ENCODE measurements around the gene GAB4.
"Not testable (repeated sequence)": the region's sequence is repeated elsewhere in the genome, so short reads cannot be mapped to it uniquely, and the experiment has no call there.

Gene GAB4

DNA sequence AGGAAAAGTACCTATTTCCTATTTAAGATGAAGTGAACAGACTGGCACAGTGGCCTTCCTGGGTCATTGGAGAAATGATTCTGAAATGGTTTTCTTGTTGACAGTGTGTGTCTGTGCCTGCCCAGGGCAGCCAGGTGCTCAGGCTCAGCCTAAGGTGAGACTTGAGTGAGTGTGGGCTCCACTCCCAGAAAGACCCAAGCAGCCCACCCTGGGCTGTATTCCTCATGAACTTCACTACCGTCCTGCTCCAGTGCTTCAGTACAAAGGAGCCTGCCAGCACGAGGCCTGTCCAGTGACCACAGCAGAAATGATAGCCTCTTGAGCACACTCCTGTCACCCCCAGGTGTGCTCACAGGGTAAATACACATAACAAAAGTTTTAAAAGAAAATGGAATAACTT, 49.5 kb downstream of the GAB4 start:
- no peak for DNase-seq (ENCODE audit: low spot score)

DNA sequence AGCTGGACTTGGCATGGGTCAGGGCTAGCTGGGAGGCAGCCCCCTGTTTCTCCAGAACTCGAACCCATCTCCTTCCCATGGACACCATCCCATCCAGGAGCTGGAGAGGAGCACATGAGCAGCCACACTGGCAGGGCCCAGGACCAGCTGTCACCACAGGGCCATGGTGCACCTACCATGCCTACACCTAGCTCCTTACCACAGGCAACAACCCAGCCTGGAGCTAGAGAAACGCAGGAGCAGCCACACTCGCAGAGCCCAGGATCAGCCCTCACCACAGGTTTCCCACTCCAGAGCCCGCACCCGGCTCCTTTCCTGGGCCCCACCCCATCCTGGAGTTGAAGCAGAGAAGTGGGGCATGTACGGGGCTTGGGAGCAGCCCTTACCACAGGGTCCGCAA, 50.2 kb downstream of the GAB4 start:
- DNase-seq (ENCODE audit: low spot score) = no peak

DNA sequence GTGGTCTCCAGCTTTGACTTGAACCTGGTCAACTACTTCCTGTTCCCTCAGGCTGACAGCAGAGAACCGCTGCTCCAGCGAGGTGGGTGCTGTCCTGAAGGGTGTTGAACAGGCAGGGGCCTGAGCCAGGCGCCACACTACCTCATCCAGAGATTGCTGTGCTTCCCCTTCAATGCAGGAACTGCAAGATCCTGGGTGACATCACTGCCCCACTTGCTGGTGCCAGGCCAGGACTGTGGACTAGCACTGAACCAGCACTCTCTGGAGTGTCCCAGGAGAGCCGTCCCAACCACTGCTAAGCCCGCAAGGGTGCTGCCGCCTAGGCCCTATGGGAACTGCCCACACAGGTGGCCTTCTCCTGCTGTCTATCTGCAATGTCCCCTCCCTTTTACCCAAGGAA, 51.7 kb downstream of the GAB4 start:
- no peak for DNase-seq (ENCODE audit: low spot score)

DNA sequence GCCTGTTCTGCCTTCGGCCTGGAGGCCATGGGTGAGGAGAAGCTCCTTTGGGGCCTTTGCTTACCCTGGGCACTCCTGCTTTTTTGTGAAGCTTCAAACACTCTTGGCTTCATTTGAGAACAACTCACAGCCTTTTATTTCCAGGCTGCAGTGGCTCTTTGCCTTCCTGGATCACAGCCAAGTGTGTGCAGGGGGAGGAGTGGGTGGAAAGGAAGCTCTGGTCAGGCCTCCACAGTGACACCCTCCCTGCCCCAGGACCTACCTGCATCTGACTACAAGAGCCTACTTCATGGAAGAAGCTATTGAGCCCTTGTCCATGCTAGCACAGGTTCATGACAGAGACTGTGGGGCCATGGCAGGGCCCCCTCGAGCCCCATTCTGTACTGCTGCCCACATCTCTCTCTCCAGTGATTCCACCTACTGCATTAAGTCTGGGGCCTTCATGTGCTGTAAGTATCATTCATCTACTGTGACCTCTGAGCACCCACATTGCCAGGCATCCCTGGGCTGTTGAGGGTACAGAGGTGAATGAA, 52.3 kb downstream of the GAB4 start:
- DNase-seq (ENCODE audit: low spot score) = peak; percentile 17

DNA sequence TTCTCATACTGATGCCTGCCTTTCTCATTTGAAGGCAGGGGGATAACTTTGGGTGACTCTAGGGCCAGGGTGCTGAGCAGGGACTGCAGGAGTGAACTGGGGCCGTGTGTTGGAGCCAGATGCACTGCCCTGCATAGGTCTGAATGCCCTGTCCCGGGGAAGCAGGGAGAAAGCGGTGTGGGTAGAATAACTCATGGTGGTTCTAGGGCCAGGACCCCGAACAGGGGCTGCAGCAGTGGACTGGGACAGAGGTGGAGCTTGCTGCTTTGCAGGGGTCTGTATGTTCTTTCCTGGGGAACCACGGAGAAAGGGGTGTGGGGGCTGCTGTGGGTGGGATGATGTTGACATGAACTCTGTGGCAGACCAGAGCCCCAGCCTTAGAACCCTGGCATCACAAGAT, 52.9 kb downstream of the GAB4 start:
- DNase-seq (ENCODE audit: low spot score) = no peak

DNA sequence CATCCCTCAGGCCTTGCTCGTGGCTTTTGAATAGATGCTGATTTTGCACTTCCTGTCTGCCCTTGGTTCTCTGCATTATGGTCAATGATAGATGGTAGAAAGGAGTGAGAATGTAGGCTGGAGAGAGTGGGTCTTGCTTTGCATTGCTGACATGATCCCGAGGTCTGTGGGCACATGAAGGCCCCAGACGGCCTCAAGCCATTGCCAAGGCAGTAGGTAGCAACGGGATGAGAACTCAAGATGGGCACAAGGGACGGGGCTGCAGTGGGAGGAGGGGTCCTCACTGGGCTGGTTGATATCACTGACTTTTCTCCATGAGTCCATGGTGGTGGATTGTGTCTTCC, 54.0 kb downstream of the GAB4 start:
- DNase-seq (ENCODE audit: low spot score) = no peak

DNA sequence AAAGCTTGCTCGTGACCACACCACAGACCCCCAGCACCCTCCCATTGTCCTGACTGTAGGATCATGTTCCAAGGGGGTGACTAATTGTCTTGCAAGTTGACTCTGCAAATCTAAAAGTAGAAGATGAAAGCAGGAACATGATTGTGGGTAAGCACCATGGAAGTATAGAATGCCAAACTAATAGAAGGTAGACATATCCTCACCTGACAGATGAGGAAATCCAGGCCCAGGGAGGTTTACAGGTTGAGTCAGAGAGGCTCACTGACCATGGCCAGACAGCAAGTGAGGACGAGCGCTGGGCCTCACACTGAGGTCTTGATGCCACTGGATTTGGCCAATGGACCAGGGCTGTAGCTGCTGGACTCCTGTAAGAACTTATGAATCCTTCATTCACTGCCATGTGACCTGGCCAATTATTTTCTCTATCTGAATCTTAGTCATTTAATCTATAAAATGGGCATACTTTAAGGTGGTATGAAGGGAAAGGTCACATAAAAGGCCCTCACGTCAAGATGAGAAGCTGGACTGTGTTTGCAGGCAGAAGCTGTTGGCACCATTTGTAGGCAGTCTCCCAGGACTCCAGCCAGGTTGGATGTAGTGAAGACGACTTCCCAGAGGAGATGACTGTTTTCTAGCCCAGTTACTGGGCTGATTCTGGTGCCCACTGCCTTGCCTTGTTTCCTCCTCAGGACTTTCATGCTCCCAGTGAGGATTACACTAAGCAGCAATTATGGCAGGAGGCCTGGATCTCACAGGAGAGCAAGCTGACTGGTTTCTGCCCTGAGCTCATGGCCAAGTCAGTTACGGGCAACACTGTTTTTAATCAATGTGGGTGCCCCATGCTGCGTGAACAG, 54.6 kb downstream of the GAB4 start:
- DNase-seq (ENCODE audit: low spot score) = no peak

DNA sequence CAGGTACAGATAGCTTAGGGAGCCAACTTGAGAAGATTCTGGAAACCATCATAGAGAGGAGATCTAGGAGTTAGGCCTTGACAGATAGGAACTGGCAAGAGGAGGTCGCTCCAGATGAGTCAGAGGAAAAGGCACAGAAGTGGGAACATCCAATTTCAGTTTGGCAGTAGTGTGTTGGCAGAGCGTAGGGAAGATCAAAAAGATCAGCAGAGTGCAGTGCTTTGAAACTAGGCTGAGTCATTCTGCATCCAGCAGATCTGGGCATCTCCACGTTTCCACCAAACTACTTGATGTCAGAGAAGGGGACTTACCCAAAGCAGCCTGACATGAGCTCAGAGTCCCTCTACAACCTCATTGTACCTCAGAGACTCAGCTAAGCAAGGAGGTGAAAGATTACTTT, 58.5 kb downstream of the GAB4 start:
- DNase-seq (ENCODE audit: low spot score) = peak; percentile 28

DNA sequence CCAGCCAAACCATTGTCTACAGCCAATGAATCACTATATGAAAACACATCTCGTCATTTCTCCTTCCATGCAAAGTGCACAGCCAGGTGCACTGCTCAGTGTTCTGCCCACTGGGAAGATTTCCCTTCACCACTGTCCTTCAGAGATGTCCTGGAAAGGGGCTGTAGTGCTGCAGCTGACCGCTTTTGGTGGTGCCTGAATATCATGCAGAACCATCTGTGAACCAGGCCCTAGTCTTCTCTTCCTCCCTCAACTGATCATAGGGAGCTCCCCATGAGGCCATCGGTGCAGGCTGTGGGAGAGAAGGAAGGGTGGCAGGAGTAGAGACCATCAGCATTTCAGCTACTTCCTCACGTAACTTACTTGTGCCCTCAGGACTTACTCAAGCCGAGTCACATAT, 70.2 kb downstream of the GAB4 start:
- no peak for DNase-seq (ENCODE audit: low spot score)

DNA sequence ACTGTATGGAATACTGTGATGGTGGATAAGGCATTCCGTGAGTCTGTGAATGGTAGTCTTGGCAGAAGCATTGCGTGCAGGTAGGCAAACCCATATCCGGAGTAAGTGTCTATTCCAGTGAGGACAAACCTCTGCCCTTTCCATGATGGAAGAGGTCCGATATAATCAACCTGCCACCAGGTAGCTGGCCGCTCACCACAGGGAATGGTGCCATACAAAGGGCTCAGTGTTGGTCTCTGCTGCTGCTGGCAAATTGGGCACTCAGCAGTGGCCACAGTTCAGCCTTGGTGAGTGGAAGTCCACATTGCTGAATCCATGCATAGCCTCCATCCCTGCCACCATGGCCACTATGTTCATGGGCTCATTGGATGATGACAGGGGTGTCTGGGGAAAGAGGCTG, 70.8 kb downstream of the GAB4 start:
- DNase-seq (ENCODE audit: low spot score) = not testable (repeated sequence)

DNA sequence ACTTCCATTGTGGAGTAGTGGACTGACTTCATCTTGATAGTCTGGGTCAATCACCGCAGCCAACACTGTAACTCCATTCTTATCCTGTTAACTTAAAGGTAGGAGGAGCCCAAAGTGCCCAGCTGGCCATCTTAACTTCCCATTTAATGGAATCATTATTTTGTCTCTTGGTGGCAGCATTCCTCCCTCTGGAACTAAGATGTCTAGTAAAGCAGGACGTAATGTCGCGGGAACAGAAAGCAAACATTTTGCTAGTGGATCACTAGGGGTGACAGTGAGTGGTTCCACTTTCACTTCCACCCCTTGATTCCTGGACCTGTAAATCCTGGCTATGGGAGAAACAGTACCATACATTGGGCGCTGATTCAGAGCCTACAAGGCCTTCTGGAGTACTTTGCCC, 71.4 kb downstream of the GAB4 start:
- DNase-seq (ENCODE audit: low spot score) = no peak

DNA sequence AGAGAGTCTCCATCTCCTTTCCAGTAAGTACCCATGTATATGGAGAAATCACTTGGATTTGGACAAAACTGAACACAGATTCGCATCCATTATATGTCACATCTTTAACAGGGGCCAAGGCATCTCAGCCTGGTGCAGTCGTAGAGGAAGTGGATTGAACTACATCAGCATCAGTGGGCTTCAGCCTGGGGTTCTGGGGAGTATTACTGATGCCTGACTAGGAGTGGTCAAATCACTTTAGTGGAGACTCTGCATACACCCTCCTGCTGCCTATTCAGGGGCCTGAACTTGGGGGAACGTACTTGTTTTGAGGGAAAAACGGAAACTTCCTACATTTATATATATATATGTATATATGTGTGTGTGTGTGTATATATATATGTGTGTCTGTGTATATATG, 72.8 kb downstream of the GAB4 start:
- DNase-seq (ENCODE audit: low spot score) = no peak

DNA sequence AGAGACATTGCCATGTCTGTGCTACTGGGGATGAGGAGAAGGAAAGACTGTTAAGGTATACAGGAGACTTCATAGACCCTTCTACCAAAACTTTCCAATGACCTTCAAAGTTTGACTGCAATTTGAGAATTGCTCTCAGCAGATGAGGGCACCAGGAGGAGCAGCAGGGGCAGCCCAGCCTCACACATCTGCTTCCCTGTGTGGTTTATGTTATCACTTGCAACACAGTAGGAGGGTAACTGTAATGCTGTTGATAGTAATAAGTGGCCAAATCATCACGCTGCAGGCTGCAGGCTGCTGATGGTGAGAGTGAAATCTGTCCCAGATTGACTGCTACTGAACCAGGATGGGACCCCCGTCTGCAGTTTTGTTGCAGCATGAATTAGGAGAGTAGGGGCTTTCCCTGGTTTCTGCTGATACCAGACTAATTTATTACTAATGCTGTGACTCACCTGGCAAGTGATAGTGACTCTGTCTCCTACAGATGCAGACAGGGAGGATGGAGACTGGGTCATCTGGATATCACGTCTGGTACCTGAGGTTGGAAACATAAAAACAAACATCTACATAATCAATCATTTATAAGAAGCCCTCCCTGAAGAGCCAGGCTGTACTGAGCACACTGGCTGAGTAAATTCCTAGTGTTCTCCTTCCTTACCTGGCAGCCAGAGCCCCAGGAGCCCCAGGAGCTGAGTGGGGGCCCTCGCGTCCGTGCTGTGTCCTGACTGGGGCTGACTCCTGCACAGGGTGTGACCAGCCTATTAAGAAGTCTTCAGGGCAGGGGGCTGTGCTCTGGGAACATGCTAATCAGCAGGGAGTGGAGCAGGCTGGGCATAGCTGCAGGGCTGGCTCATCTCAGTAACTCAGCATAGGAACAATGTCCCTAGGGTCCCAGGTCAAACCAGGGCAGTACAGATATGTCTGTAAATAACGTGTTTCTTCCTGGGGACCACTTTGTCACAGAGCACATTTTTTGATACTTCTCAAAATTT, 74.4 kb downstream of the GAB4 start:
- DNase-seq (ENCODE audit: low spot score) = no peak

DNA sequence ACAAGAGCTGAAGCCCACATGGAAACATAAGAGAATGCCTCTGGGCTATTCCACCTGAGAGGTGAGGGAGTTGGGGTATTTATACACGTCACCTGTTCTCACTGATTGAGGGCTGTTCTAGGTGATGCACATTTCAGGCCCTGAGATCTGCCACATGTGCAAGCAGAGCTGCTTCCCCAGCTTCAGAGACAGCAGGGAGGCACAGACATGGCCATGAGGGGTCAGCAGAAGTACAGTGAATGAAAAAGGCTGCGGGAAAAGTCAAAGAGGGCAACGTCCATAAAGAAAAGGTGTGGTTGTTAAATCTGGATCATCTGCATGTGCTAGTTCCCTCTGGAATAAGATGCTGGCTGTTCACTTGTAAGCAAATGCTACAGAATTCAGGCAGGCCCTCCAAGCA, 75.4 kb downstream of the GAB4 start:
- peak; percentile 41 for DNase-seq (ENCODE audit: low spot score)

DNA sequence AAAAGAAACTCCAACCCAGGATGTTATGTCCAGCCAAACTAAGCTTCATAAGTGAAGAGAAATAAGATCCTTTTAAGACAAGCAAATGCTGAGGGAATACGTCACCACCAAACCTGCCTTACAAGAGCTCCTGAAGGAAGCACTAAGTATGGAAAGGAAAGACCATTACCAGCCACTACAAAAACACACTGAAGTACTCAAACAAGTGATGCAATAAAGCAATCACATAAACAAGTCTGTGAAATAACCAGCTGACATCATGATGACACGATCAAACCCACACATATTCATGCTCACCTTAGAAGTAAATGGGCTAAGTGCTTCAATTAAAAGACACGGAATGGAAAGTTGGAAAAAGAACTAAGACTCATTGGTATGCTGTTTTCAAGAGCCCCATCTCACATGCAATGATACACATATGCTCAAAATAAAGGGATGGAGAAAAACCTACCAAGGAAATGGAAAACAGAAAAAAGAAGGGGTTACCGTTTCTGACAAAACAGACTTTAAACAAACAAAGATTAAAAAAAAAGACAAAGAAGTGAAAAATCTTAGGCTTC, 82.5 kb downstream of the GAB4 start:
- DNase-seq (ENCODE audit: low spot score) = no peak

DNA sequence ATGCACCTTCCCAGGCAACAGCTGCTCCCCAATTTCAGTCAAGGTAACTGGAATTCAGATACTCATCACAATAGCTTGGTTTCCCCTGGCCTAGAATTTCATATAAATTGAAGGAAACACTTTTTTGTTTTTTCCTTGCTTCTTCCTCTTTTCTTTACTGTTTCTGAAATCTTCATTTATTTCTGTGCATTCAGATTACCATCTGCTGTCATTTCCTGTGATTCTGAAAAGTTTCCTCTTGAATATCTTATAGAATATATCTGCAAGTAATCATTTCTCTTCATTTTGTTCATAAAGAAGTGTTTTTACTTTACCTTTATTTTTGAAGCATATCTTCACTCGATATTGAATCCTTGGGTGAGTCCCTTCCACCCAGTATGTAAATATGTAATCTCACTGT, 85.3 kb downstream of the GAB4 start:
- DNase-seq (ENCODE audit: low spot score) = no peak

DNA sequence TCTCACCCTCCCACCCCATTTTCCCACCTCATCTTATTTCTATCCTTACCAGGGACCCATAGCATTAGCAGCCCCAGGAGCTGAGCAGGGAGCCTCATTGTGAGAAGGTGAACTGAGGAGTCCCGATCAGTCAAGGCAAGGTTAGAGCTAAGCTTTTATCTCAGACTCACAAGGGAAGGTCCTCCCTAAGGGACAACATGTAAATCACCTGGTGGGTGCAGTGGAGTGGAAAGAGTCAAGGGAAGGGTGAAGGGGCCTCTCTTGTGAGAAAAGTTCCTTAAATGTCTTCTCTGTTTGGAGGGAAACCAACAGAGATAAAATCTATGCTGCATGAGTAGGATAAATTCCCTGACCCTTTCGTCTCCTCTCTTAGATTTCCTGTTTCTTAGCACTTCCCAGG, 85.9 kb downstream of the GAB4 start:
- no peak for DNase-seq (ENCODE audit: low spot score)

DNA sequence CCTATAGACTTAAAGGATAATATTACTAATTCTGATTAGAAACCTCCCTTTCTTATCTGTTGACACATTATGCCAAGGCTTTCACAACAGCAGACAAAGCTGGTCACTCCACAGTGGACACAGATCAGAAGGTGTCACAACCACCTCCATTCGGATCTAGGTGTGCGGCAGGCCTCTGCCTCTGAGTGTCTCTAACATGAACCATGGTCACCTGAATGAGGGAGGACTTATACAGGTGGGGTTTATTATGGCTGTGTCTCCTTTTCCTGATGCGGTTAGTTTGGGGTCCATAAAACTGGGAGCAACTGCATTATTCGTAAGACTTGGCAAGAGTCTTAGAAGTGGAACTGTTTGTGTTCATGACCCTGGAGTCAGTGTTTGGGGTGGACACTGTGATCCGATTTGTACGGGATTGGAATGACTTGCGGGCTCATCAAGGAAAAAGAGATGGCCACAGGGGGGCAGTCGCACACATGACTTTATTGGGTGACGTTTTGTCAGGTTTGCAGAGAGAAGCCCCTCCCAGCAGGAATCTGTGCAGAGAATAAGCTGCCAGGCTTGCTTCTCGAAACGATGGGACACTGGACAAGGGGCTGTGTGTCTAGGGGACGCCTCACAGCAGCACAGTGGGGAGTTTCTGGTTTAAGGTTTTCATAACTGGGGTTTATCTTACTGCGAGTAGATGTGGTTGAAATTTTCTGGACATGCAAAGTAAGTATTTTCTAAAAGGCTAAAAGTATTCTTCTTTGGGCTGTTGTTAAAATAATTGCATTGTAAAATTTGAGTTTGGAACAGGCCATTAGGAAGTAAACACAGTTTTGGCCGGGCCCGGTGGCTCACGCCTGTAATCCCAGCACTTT, 90.6 kb downstream of the GAB4 start:
- peak; percentile 80 for DNase-seq (ENCODE audit: low spot score)

DNA sequence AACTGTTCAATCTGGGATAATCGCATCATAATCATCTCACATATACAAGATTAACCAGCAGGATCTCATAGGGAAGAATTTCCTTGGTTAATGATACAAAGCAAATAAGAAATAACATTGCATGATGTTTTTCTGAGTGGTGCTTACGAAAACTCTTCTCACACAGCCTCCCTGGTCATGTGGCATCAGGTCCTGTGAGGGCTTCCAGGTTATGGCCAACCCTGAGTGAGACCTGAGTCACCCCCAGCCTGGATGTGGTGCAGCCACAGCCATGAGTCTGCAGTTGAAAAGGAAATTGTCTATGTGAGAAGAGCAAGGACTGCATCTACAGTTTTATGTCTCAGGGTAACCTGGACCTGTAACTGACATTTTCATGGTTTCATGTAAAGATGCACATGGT, 92.3 kb downstream of the GAB4 start:
- no peak for DNase-seq (ENCODE audit: low spot score)

DNA sequence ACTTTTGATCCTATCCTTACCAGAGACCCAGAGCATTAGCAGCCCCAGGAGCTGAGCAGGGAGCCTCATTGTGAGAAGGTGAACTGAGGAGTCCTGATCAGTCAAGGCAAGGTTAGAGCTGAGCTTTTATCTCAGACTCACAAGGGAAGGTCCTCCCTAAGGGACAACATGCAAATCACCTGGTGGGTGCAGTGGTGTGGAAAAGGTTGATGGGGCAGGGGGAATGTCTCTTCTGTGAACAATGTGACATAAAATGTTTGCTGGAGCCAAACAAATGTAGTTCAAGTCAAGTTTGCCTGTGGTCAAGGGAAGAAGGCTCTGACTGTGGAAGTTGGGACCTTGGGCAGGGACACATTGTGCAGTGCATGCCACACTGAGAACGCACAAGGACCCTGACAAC, 93.1 kb downstream of the GAB4 start:
- DNase-seq (ENCODE audit: low spot score) = not testable (repeated sequence)

DNA sequence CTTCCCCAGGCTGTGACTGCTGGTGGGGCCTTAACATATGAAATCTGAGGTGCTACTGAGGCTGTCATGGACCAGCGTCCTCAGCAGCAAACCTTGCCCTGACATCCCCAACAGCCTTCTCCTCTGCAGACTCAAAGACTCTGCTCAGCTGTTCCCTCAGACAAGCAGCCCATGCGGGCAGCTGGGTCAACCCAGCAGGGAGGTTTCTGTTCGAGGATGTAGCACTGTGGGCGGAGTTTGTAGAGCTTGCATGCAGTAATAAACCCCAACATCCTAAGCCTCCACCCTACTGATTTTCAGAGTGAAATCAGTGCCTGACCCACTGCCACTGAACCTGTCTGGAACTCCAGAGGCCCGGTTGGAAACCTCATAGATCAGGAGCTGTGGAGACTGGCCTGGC, 94.0 kb downstream of the GAB4 start:
- DNase-seq (ENCODE audit: low spot score) = no peak

DNA sequence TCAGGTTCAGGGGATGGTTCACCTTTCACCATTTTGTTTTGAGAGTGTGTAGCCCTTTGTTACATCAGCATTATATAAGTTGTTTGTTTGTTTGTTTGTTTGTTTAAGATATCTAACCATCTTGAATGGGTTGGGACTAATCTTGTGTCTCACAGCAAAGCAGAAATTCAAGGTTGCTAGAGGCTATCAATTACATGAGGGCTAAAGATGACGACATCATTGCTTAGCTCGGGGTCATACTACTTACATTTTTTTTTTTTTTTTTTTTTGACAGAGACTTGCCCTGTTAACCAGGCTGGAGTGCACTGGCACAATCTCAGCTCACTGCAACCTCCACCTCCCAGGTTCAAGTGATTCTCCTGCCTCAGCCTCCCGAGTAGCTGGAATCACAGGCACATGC, 95.7 kb downstream of the GAB4 start:
- no peak for DNase-seq (ENCODE audit: low spot score)
